Right ventricle myocardium superior (tissue), 1 donor: Measurements from ENCODE around the gene RSAD1. TPM values are rescaled to one million over a fixed set of nuclear protein-coding genes. Genes with fewer than 3 reads are reported as not detected.
A peak's percentile ranks its signal among the peaks of the same experiment; 100 is the strongest.

Experiments
- ATAC-seq: fragments of 200-7000 bp; cut with Tn5 transposase; one replicate; pipeline ENCODE4 v1.9.1; 2020; ENCODE audit warnings: mild to moderate bottlenecking; ENCODE audit not compliant: poor library complexity
- DNase-seq: peaks from one replicate; pipeline ENCODE4 v3.0.0-alpha.2; 2020
- intact Hi-C: fragments of 100-400 bp; cut with DNase I; formaldehyde crosslinking; loops from one replicate; pipeline ENCODE4 v1.11.2; 2022
- total RNA-seq: library from RNA; stranded (reverse); fragmentation: NEBNext Ultra II Directional; extraction: Animal tissue kit (Norgen Biotek cat#: 25700); gene quantifications from one replicate; pipeline ENCODE4 v1.2.1, GENCODE V29; 2021
- donor health status: DM: no; HTN: yes; CAD: no; lungs with severe emphysema.

The RSAD1 gene
- total RNA-seq, 1 donor from 2014 or later, result 49.7 TPM

- ATAC-seq, result no peak
- DNase-seq, result no peak
- intact Hi-C loops, result no loop called here
Observed at GRCh38 chr17:50529849-50530248, 51.2 kb downstream of the RSAD1 start.

- ATAC-seq, result no peak
- DNase-seq, result no peak
- intact Hi-C loops, result no loop called here
Observed at GRCh38 chr17:50531428-50532025, 52.9 kb downstream of the RSAD1 start.

GRCh38 chr17:50532452-50533024 is 53.9 kb downstream of the RSAD1 start, which contains the start of gene EPN3:
TSS of gene EPN3 (plus strand) at chr17:50532735. CDS start at chr17:50536557, 3,822 bp downstream.
- ATAC-seq (peak; percentile 46), DNase-seq (no peak)
- intact Hi-C loops, result no loop called here

GRCh38 chr17:50533185-50533584 is 54.5 kb downstream of the RSAD1 start:
- ATAC-seq (peak; percentile 33), DNase-seq (no peak)
- intact Hi-C loops, result no loop called here

GRCh38 chr17:50533720-50534148 is 55.1 kb downstream of the RSAD1 start:
- DNase-seq (peak; percentile 89), ATAC-seq (peak; percentile 84)
- intact Hi-C loops, result no loop called here

GRCh38 chr17:50534222-50534978 is 55.7 kb downstream of the RSAD1 start:
- DNase-seq (no peak), ATAC-seq (peak; percentile 56)
- intact Hi-C loops, result no loop called here

GRCh38 chr17:50534979-50535326 is 56.3 kb downstream of the RSAD1 start:
- DNase-seq, result no peak
- intact Hi-C loops, result no loop called here

GRCh38 chr17:50535407-50535806 is 56.7 kb downstream of the RSAD1 start:
- DNase-seq, result no peak
- intact Hi-C loops, result no loop called here
- ATAC-seq, result no peak

More at GRCh38 chr17:50534979-50535326, 56.3 kb downstream of the RSAD1 start:
- ATAC-seq, result no peak

Other genes starting within 250 kb of the RSAD1 start
- gene TMEM92, start 204.4 kb upstream of the RSAD1 start, total RNA-seq, result not detected
- 13.0 TPM for gene XYLT2, start 132.7 kb upstream of the RSAD1 start, total RNA-seq
- 78.6 TPM for gene MRPL27, start 105.7 kb upstream of the RSAD1 start, total RNA-seq
- not detected for gene EME1, start 105.6 kb upstream of the RSAD1 start, total RNA-seq
- 20.3 TPM for gene LRRC59, start 81.3 kb upstream of the RSAD1 start, total RNA-seq
- gene ACSF2, start 52.6 kb upstream of the RSAD1 start, total RNA-seq, result 25.0 TPM
- gene CHAD, start 10.0 kb upstream of the RSAD1 start, total RNA-seq, result 0.27 TPM
- 0.43 TPM for gene MYCBPAP, start 29.6 kb downstream of the RSAD1 start, total RNA-seq
- 17.7 TPM for gene EPN3, start 53.9 kb downstream of the RSAD1 start, total RNA-seq
- gene SPATA20, start 68.3 kb downstream of the RSAD1 start, total RNA-seq, result 58.2 TPM
- 0.24 TPM for gene CACNA1G, start 81.9 kb downstream of the RSAD1 start, total RNA-seq
- 0.43 TPM for gene ABCC3, start 156.0 kb downstream of the RSAD1 start, total RNA-seq
- 58.4 TPM for gene ANKRD40, start 229.1 kb downstream of the RSAD1 start, total RNA-seq
- 58.1 TPM for gene LUC7L3, start 240.7 kb downstream of the RSAD1 start, total RNA-seq